SK-N-SH (cell line): ENCODE results near the gene NCLN.

Experiments
- IRF3 ChIP-seq: fragments of 150-350 bp; IDR thresholded peaks from 2 replicates; pipeline ENCODE4 v1.6.1; 2016; ENCODE audit warnings: mild to moderate bottlenecking, low read depth, low read length
- MAX ChIP-seq: IDR thresholded peaks from 2 replicates; pipeline ENCODE4 v1.4.0; 2012; ENCODE audit warnings: low read depth
- MEF2A ChIP-seq: IDR thresholded peaks from 2 replicates; pipeline ENCODE4 v1.4.0; 2012; ENCODE audit warnings: low read depth, borderline replicate concordance
- MXI1 ChIP-seq: IDR thresholded peaks from 2 replicates; pipeline ENCODE4 v1.6.1; 2012; ENCODE audit warnings: mild to moderate bottlenecking, low read depth, low read length, improper control_type of control experiment
- NFIC ChIP-seq: IDR thresholded peaks from 2 replicates; pipeline ENCODE4 v1.4.0; 2012; ENCODE audit warnings: borderline replicate concordance
- RAD21 ChIP-seq: IDR thresholded peaks from 2 replicates; pipeline ENCODE4 v1.6.1; 2012; ENCODE audit warnings: mild to moderate bottlenecking, low read length
- REST ChIP-seq: IDR thresholded peaks from 2 replicates; pipeline ENCODE4 v1.6.1; 2012; ENCODE audit warnings: mild to moderate bottlenecking, low read depth, low read length, moderate library complexity
- RXRA ChIP-seq: IDR thresholded peaks from 2 replicates; pipeline ENCODE4 v1.4.0; 2012; ENCODE audit warnings: low read depth, mild to moderate bottlenecking, borderline replicate concordance
- TCF12 ChIP-seq: IDR thresholded peaks from 2 replicates; pipeline ENCODE4 v1.4.0; 2012
- TEAD4 ChIP-seq: IDR thresholded peaks from 2 replicates; pipeline ENCODE4 v1.4.0; 2012; ENCODE audit warnings: mild to moderate bottlenecking, borderline replicate concordance; ENCODE audit not compliant: insufficient read depth
- USF2 ChIP-seq: fragments of 150-350 bp; IDR thresholded peaks from 2 replicates; pipeline ENCODE4 v1.6.1; 2017; ENCODE audit warnings: antibody characterized with exemption, low read length, low read depth, borderline replicate concordance
- YY1 ChIP-seq: IDR thresholded peaks from 2 replicates; pipeline ENCODE4 v1.4.0; 2012; ENCODE audit warnings: low read depth, mild to moderate bottlenecking
- ZBTB33 ChIP-seq: IDR thresholded peaks from 2 replicates; pipeline ENCODE4 v1.4.0; 2012; ENCODE audit warnings: low read depth, borderline replicate concordance
- TF ChIP-seq, protein P1 (sequence below): fragments of 200-600 bp; sonication (generic); IDR thresholded peaks from 2 replicates; pipeline ENCODE4 v1.6.1; 2017; ENCODE audit warnings: antibody characterized with exemption, mild to moderate bottlenecking, moderate library complexity

GRCh38 chr19:3190921-3191805, 5.4 kb downstream of the NCLN start:
- TF ChIP-seq, protein P1, sequence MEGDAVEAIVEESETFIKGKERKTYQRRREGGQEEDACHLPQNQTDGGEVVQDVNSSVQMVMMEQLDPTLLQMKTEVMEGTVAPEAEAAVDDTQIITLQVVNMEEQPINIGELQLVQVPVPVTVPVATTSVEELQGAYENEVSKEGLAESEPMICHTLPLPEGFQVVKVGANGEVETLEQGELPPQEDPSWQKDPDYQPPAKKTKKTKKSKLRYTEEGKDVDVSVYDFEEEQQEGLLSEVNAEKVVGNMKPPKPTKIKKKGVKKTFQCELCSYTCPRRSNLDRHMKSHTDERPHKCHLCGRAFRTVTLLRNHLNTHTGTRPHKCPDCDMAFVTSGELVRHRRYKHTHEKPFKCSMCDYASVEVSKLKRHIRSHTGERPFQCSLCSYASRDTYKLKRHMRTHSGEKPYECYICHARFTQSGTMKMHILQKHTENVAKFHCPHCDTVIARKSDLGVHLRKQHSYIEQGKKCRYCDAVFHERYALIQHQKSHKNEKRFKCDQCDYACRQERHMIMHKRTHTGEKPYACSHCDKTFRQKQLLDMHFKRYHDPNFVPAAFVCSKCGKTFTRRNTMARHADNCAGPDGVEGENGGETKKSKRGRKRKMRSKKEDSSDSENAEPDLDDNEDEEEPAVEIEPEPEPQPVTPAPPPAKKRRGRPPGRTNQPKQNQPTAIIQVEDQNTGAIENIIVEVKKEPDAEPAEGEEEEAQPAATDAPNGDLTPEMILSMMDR: no peak
- TF ChIP-seq MXI1 (no peak), USF2 (no peak), IRF3 (no peak), MAX (no peak), YY1 (no peak), MEF2A (no peak), NFIC (no peak), RAD21 (no peak), REST (no peak), TCF12 (no peak), TEAD4 (no peak), ZBTB33 (no peak), RXRA (no peak)
